ENCODE measurements around the gene EPN2. TPM values are rescaled to one million over a fixed set of nuclear protein-coding genes. Genes with fewer than 3 reads are reported as not detected.

Gene EPN2
- total RNA-seq, 2 experiments from 2014 or later = 20.1 to 20.4 TPM

DNA sequence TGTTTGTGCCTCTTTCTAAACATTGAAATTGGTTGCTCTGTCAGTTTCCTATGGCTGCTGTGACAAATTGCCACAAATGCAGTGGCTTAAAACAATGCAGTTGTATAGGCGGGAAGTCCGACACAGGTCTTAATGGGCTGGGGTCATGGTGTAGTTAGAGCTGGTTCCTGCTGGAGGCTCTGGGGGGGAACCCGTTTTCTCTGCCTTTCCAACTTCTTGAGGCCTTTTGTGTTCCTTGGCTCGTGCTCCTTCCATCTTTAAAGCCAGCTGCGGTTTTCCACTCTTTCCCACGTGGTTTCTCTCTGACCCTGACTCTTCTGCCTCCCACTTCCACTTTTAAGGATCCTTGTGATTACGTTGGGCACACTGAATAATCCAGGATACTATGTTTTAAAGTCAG lies 12.5 kb downstream of the EPN2 start:
- Histone ChIP-seq H4K20me1 (ENCODE audit: insufficient read depth, low read length) (0 out of 2 replicates have a peak, but pooled peaks cover 4% of the 10 kb centered on the region), H3K4me3 (ENCODE audit: low read depth, low read length, poor library complexity, severe bottlenecking) (no peak overlapping the region), H3K36me3 (ENCODE audit: insufficient read depth, low read length) (no peaks in the 10 kb centered on the region; the same call in 1 of the 2 replicates), H3K4me2 (ENCODE audit: low read length) (no peak overlapping the region), H2AFZ (ENCODE audit: low read length) (no peak overlapping the region), H3K4me1 (ENCODE audit: insufficient read depth, low read length, poor library complexity, severe bottlenecking) (peaks cover 20% of the 10 kb centered on the region), H3K9me3 (ENCODE audit: low read length) (no peaks in the 10 kb centered on the region; the same call in 1 of the 2 replicates), H3K79me2 (ENCODE audit: insufficient read depth, low read depth, low read length) (no peaks in the 10 kb centered on the region), H3K27ac (ENCODE audit: low read depth, low read length, poor library complexity, severe bottlenecking) (no peak overlapping the region), H3K9me2 (ENCODE audit: insufficient read depth, low read length) (no peaks in the 10 kb centered on the region)
- TF ChIP-seq, protein P1, sequence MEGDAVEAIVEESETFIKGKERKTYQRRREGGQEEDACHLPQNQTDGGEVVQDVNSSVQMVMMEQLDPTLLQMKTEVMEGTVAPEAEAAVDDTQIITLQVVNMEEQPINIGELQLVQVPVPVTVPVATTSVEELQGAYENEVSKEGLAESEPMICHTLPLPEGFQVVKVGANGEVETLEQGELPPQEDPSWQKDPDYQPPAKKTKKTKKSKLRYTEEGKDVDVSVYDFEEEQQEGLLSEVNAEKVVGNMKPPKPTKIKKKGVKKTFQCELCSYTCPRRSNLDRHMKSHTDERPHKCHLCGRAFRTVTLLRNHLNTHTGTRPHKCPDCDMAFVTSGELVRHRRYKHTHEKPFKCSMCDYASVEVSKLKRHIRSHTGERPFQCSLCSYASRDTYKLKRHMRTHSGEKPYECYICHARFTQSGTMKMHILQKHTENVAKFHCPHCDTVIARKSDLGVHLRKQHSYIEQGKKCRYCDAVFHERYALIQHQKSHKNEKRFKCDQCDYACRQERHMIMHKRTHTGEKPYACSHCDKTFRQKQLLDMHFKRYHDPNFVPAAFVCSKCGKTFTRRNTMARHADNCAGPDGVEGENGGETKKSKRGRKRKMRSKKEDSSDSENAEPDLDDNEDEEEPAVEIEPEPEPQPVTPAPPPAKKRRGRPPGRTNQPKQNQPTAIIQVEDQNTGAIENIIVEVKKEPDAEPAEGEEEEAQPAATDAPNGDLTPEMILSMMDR (conservative IDR thresholded peaks at IDR 0.05; ENCODE audit: low read length) = no peak
- TF ChIP-seq EZH2phosphoT487 (IDR thresholded peaks at IDR 0.05; ENCODE audit: borderline replicate concordance, low read depth, low read length) = no peak
- ChIA-PET POLR2A (interaction anchor here (1.0 kb wide), 2 partner anchors 15 to 36 kb away, joined by 4 read pairs; no protein-coding TSS in a partner anchor), CTCF (ENCODE audit: unreplicated experiment) (no interaction called here)
- BruUV-seq (replicated peaks) = no TSS peak
- intact Hi-C loops (cut with micrococcal nuclease; ENCODE audit: unreplicated experiment) = no loop called here
- no peak for DNase-seq (ENCODE audit: low spot score)

DNA sequence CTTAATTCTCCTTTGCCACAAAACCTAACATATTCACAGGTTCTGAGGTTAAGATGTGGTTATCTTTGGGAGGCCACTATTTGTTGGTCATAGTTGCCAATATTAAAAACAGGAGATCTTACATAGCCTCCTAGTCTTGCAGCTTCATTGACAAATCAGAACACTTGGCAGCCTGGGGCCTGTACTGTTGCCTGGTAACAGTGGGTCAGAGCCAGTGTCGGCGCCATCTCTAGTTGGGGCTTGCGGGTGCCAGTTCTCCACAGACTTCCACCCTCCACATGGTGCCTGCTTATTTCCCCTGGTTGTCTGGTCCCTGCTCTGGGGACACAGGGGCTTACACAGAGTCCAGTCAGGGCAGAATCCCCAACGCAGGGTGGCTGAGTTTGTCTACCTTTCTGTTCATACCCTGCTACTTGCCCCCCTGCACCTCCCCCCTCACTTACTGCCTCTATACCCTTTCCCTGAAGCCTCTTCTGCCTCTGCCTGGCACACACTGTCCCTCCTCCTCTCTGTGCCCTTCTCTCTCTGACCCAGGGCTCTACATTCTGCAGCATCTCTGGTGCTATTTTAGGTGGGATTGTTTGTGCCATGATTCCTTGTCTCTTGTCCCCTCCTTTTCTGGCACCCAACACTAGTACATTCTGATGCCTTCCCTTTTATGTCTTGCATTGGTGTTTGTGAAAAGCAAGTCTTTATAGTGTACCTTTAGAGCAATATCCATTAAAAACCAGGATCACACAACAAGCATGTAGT lies 13.4 kb downstream of the EPN2 start:
- intact Hi-C loops (cut with micrococcal nuclease; ENCODE audit: unreplicated experiment) = no loop called here
- H3K4me2 ChIP-seq (ENCODE audit: low read length) = no peak overlapping the region
- 0 out of 2 replicates have a peak, but pooled peaks cover 4% of the 10 kb centered on the region for H4K20me1 ChIP-seq (ENCODE audit: insufficient read depth, low read length)
- H3K4me3 ChIP-seq (ENCODE audit: low read depth, low read length, poor library complexity, severe bottlenecking) = no peak overlapping the region
- POLR2A ChIA-PET = no interaction called here
- no peaks in the 10 kb centered on the region for H3K9me2 ChIP-seq (ENCODE audit: insufficient read depth, low read length)
- no peaks in the 10 kb centered on the region; the same call in 1 of the 2 replicates for H3K36me3 ChIP-seq (ENCODE audit: insufficient read depth, low read length)
- H3K9me3 ChIP-seq (ENCODE audit: low read length) = no peaks in the 10 kb centered on the region; the same call in 1 of the 2 replicates
- CTCF ChIA-PET (ENCODE audit: unreplicated experiment) = no interaction called here
- no peak overlapping the region for H3K27ac ChIP-seq (ENCODE audit: low read depth, low read length, poor library complexity, severe bottlenecking)
- peaks cover 14% of the 10 kb centered on the region for H3K4me1 ChIP-seq (ENCODE audit: insufficient read depth, low read length, poor library complexity, severe bottlenecking)
- no peak for DNase-seq (ENCODE audit: low spot score)
- no peaks in the 10 kb centered on the region for H3K79me2 ChIP-seq (ENCODE audit: insufficient read depth, low read depth, low read length)
- BruUV-seq (replicated peaks) = no TSS peak
- TF ChIP-seq, protein P1 (conservative IDR thresholded peaks at IDR 0.05; ENCODE audit: low read length) = no peak
- no peak for TF ChIP-seq EZH2phosphoT487 (IDR thresholded peaks at IDR 0.05; ENCODE audit: borderline replicate concordance, low read depth, low read length)
- no peak overlapping the region for H2AFZ ChIP-seq (ENCODE audit: low read length)

DNA sequence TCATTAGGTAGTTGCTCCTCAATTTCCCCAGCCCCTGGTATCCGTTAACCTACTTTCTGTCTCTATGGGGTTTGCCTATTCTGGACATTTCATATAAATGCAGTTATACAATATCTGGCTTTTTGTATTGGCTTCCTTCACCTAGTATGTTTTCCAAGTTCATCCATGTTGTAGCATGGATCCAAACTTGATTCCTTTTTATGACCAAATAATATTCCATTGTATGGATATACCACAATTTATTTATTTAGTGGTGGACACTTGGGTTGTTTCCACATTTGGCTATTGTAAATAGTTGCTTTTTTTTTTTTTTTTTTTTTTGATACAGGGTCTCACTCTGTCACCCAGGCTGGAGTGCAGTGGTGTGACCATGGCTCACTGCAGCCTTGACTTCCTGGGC lies 15.9 kb downstream of the EPN2 start:
- intact Hi-C loops (cut with micrococcal nuclease; ENCODE audit: unreplicated experiment) = no loop called here
- BruUV-seq (replicated peaks) = no TSS peak
- ChIA-PET CTCF (ENCODE audit: unreplicated experiment) (no interaction called here), POLR2A (no interaction called here)
- Histone ChIP-seq H2AFZ (ENCODE audit: low read length) (no peak overlapping the region), H3K79me2 (ENCODE audit: insufficient read depth, low read depth, low read length) (no peaks in the 10 kb centered on the region), H3K4me3 (ENCODE audit: low read depth, low read length, poor library complexity, severe bottlenecking) (no peak overlapping the region), H3K4me1 (ENCODE audit: insufficient read depth, low read length, poor library complexity, severe bottlenecking) (peaks cover 9% of the 10 kb centered on the region), H4K20me1 (ENCODE audit: insufficient read depth, low read length) (0 out of 2 replicates have a peak, but pooled peaks cover under 1% of the 10 kb centered on the region), H3K27ac (ENCODE audit: low read depth, low read length, poor library complexity, severe bottlenecking) (no peak overlapping the region), H3K4me2 (ENCODE audit: low read length) (no peak overlapping the region), H3K36me3 (ENCODE audit: insufficient read depth, low read length) (no peaks in the 10 kb centered on the region; the same call in 1 of the 2 replicates), H3K9me3 (ENCODE audit: low read length) (no peaks in the 10 kb centered on the region; the same call in 1 of the 2 replicates), H3K9me2 (ENCODE audit: insufficient read depth, low read length) (no peaks in the 10 kb centered on the region)
- no peak for DNase-seq (ENCODE audit: low spot score)
- TF ChIP-seq EZH2phosphoT487 (IDR thresholded peaks at IDR 0.05; ENCODE audit: borderline replicate concordance, low read depth, low read length) = no peak
- TF ChIP-seq, protein P1 (conservative IDR thresholded peaks at IDR 0.05; ENCODE audit: low read length) = no peak

All from OCI-LY7 (cell line).